ENCODE results near the gene MLX. TPM values are rescaled to one million over a fixed set of nuclear protein-coding genes. Genes with fewer than 3 reads are reported as not detected.
"Not testable (repeated sequence)": the region's sequence is repeated elsewhere in the genome, so short reads cannot be mapped to it uniquely, and the experiment has no call there.

MLX gene
- total and polyA plus RNA-seq, 2 experiments from 2014 or later, result 30.8 to 37.0 TPM

- in situ Hi-C loops (cut with MboI), result no loop called here
- no peaks in the 10 kb centered on the region for H3K27me3 ChIP-seq (replicated peaks; ENCODE audit: insufficient read depth)
- 84 to 87% methylated on average over 17 of the region's 17 CpGs for WGBS, 2 experiments (ENCODE audit: low coverage in 1 of 2, low lambda C conversion rate in 2 of 2, missing lambda C conversion rate in 2 of 2)
- H3K9ac ChIP-seq, result no peak overlapping the region
- no peak overlapping the region for H2AFZ ChIP-seq
- peaks cover 5% of the 10 kb centered on the region; the same call in 1 of the 2 replicates for H3K36me3 ChIP-seq (ENCODE audit: low read depth)
- no peaks in the 10 kb centered on the region for H4K20me1 ChIP-seq (ENCODE audit: insufficient read depth)
- H3K4me1 ChIP-seq (ENCODE audit: insufficient read depth), result peaks cover 4% of the 10 kb centered on the region; the same call in 1 of the 2 replicates
- TF ChIP-seq EZH2phosphoT487 (IDR thresholded peaks at IDR 0.05; ENCODE audit: insufficient read depth, low read depth), result no peak
- TF ChIP-seq EZH2 (IDR thresholded peaks at IDR 0.05; ENCODE audit: insufficient read depth, poor library complexity, severe bottlenecking), result no peak
- H3K79me2 ChIP-seq (ENCODE audit: insufficient read depth), result peaks cover 12% of the 10 kb centered on the region; the same call in 1 of the 2 replicates
- no peak for DNase-seq
- H3K9me3 ChIP-seq (ENCODE audit: low read depth), result no peaks in the 10 kb centered on the region
- no peak overlapping the region for H3K4me2 ChIP-seq (ENCODE audit: unreplicated experiment)
- no peak overlapping the region for H3K27ac ChIP-seq
- 0 out of 2 replicates have a peak, but pooled peaks cover 15% of the 10 kb centered on the region for H3F3A ChIP-seq (ENCODE audit: insufficient read depth)
- no peak overlapping the region for H3K4me3 ChIP-seq
- no peaks in the 10 kb centered on the region for H3K9me2 ChIP-seq (ENCODE audit: insufficient read depth)
These were observed 25.7 kb upstream of the MLX start for GRCh38 chr17:42541041-42541833.

- Histone ChIP-seq H3K4me1 (ENCODE audit: insufficient read depth) (no peaks in the 10 kb centered on the region), H2AFZ (no peak overlapping the region), H3K27ac (no peak overlapping the region), H3K36me3 (ENCODE audit: low read depth) (peaks cover 5% of the 10 kb centered on the region; the same call in 1 of the 2 replicates), H3K79me2 (ENCODE audit: insufficient read depth) (no peaks in the 10 kb centered on the region), H3F3A (ENCODE audit: insufficient read depth) (0 out of 2 replicates have a peak, but pooled peaks cover 15% of the 10 kb centered on the region), H3K9me2 (ENCODE audit: insufficient read depth) (no peaks in the 10 kb centered on the region), H3K4me2 (ENCODE audit: unreplicated experiment) (no peak overlapping the region), H3K9me3 (ENCODE audit: low read depth) (no peaks in the 10 kb centered on the region), H3K9ac (no peak overlapping the region), H3K4me3 (no peak overlapping the region), H3K27me3 (replicated peaks; ENCODE audit: insufficient read depth) (no peaks in the 10 kb centered on the region), H4K20me1 (ENCODE audit: insufficient read depth) (no peaks in the 10 kb centered on the region)
- TF ChIP-seq EZH2 (IDR thresholded peaks at IDR 0.05; ENCODE audit: insufficient read depth, poor library complexity, severe bottlenecking) (no peak), EZH2phosphoT487 (IDR thresholded peaks at IDR 0.05; ENCODE audit: insufficient read depth, low read depth) (no peak)
- 83 to 87% methylated on average over 32 to 38 of the region's 39 CpGs for WGBS, 2 experiments (ENCODE audit: low coverage in 1 of 2, low lambda C conversion rate in 2 of 2, missing lambda C conversion rate in 2 of 2)
- DNase-seq, result no peak
- in situ Hi-C loops (cut with MboI), result no loop called here
These were observed 23.5 kb upstream of the MLX start for GRCh38 chr17:42543190-42544079.

GRCh38 chr17:42544874-42545283 lies 22.0 kb upstream of the MLX start:
- DNase-seq, result no peak
- H3K79me2 ChIP-seq (ENCODE audit: insufficient read depth), result no peaks in the 10 kb centered on the region
- no peaks in the 10 kb centered on the region for H4K20me1 ChIP-seq (ENCODE audit: insufficient read depth)
- no peaks in the 10 kb centered on the region; the same call in 1 of the 2 replicates for H3K36me3 ChIP-seq (ENCODE audit: low read depth)
- no peak overlapping the region for H3K4me2 ChIP-seq (ENCODE audit: unreplicated experiment)
- H2AFZ ChIP-seq, result no peak overlapping the region
- no peak overlapping the region for H3K27ac ChIP-seq
- 82 to 87% methylated on average over 8 of the region's 8 CpGs for WGBS, 2 experiments (ENCODE audit: low coverage in 1 of 2, low lambda C conversion rate in 2 of 2, missing lambda C conversion rate in 2 of 2)
- no peaks in the 10 kb centered on the region for H3K9me3 ChIP-seq (ENCODE audit: low read depth)
- no peak for TF ChIP-seq EZH2 (IDR thresholded peaks at IDR 0.05; ENCODE audit: insufficient read depth, poor library complexity, severe bottlenecking)
- no peak for TF ChIP-seq EZH2phosphoT487 (IDR thresholded peaks at IDR 0.05; ENCODE audit: insufficient read depth, low read depth)
- no peak overlapping the region for H3K4me3 ChIP-seq
- in situ Hi-C loops (cut with MboI), result no loop called here
- 0 out of 2 replicates have a peak, but pooled peaks cover 15% of the 10 kb centered on the region for H3F3A ChIP-seq (ENCODE audit: insufficient read depth)
- no peaks in the 10 kb centered on the region for H3K9me2 ChIP-seq (ENCODE audit: insufficient read depth)
- no peaks in the 10 kb centered on the region for H3K4me1 ChIP-seq (ENCODE audit: insufficient read depth)
- no peak overlapping the region for H3K9ac ChIP-seq
- H3K27me3 ChIP-seq (replicated peaks; ENCODE audit: insufficient read depth), result no peaks in the 10 kb centered on the region

GRCh38 chr17:42545755-42546505 lies 21.0 kb upstream of the MLX start:
- in situ Hi-C loops (cut with MboI); H3K4me2 ChIP-seq (ENCODE audit: unreplicated experiment); H3K4me1 ChIP-seq (ENCODE audit: insufficient read depth); H3K9ac ChIP-seq; H3K79me2 ChIP-seq (ENCODE audit: insufficient read depth); H3K27ac ChIP-seq; H4K20me1 ChIP-seq (ENCODE audit: insufficient read depth); H3K27me3 ChIP-seq (replicated peaks; ENCODE audit: insufficient read depth); DNase-seq; H3K36me3 ChIP-seq (ENCODE audit: low read depth); H3K9me3 ChIP-seq (ENCODE audit: low read depth); H3K9me2 ChIP-seq (ENCODE audit: insufficient read depth); H3K4me3 ChIP-seq; H2AFZ ChIP-seq: not testable (repeated sequence)
- 0 out of 2 replicates have a peak, but pooled peaks cover 13% of the 10 kb centered on the region for H3F3A ChIP-seq (ENCODE audit: insufficient read depth)
- 92 to 93% methylated on average over 9 of the region's 9 CpGs for WGBS, 2 experiments (ENCODE audit: low coverage in 1 of 2, low lambda C conversion rate in 2 of 2, missing lambda C conversion rate in 2 of 2)
